Sigmoid colon (tissue), 7 donors: ENCODE results near the gene ABAT. TPM values are rescaled to one million over a fixed set of nuclear protein-coding genes. Genes with fewer than 3 reads are reported as not detected.

ENCODE experiments used
- DNase-seq: peaks from one replicate; pipeline ENCODE4 v3.0.0-alpha.2; 2019
- H3K27ac ChIP-seq, 4 donors: fragments of 200-600 bp; sonication (generic); one replicate each; pipeline ENCODE4 v1.5.1; 2016 to 2019; ENCODE audit warnings: mild to moderate bottlenecking in 1 of 4
- H3K27me3 ChIP-seq, 3 donors: fragments of 200-600 bp; sonication (generic); one replicate each; pipeline ENCODE4 v1.5.1; 2019; ENCODE audit warnings: mild to moderate bottlenecking in 1 of 3
- H3K36me3 ChIP-seq, 4 donors: fragments of 200-600 bp; sonication (generic); one replicate each; pipeline ENCODE4 v1.5.1; 2016 to 2019
- H3K4me1 ChIP-seq, 4 donors: fragments of 200-600 bp; sonication (generic); one replicate each; pipeline ENCODE4 v1.5.1; 2017 to 2019
- H3K4me3 ChIP-seq, 4 donors: fragments of 200-600 bp; sonication (generic); one replicate each; pipeline ENCODE4 v1.5.1; 2017 to 2019; ENCODE audit warnings: mild to moderate bottlenecking in 2 of 4, moderate library complexity in 1 of 4
- H3K9me3 ChIP-seq, 4 donors: fragments of 200-600 bp in 3 of 4; sonication (generic) in 3 of 4; one replicate each; pipeline versions ENCODE4 v1.5.1 to v1.6.1; 2013 to 2019
- CTCF ChIP-seq, 4 experiments: fragments of 450-650 bp in 3 of 4; fragments of 200-600 bp in 1 of 4; IDR thresholded peaks; one replicate each; pipeline ENCODE4 v1.5.1; 2016 to 2019; ENCODE audit warnings: antibody characterized with exemption in 4 of 4, mild to moderate bottlenecking in 3 of 4, moderate library complexity in 2 of 4
- EP300 ChIP-seq, 4 donors: sonication (generic); formaldehyde crosslinking; IDR thresholded peaks; one replicate each; pipeline ENCODE4 v1.6.1; 2017; ENCODE audit warnings: antibody characterized with exemption in 4 of 4
- POLR2A ChIP-seq, 2 donors: fragments of 450-650 bp; IDR thresholded peaks; one replicate each; pipeline ENCODE4 v1.6.1; 2016; ENCODE audit warnings: antibody characterized with exemption in 2 of 2, mild to moderate bottlenecking in 2 of 2, moderate library complexity in 2 of 2
- POLR2AphosphoS5 ChIP-seq, 4 donors: sonication (generic); formaldehyde crosslinking; IDR thresholded peaks; one replicate each; pipeline ENCODE4 v1.6.1; 2017; ENCODE audit warnings: antibody characterized with exemption in 4 of 4
- WGBS, 2 donors: extraction: QIAGEN DNeasy Blood & Tissue Kit; methylation state at CpG; one replicate each; pipeline ENCODE4 v1.1.7; 2013; 5-methylcytosine and 5-hydroxymethylcytosine counted together
- intact Hi-C: fragments of 100-400 bp; cut with DNase I; formaldehyde crosslinking; loops from one replicate; pipeline ENCODE4 v1.15.1; 2023
- polyA plus RNA-seq, 3 donors: library from polyadenylated mRNA; stranded (reverse); fragments of 200-250 nt; gene quantifications; one replicate each; pipeline ENCODE4 v1.2.3, GENCODE V29; 2013
- small RNA-seq, 3 donors: library from RNA; depleted of rRNA; stranded (forward); fragments of <200 nt; gene quantifications; one replicate each; pipeline ENCODE3, GENCODE V24; 2016
- total RNA-seq, 4 donors: library from RNA; depleted of rRNA; stranded (reverse); fragments of >200 nt; gene quantifications; one replicate each; pipeline ENCODE4 v1.1.0, GENCODE V29; 2016
- donor health status: healthy with polysubstance abuse.
- donor health status: Bipolar disorder and iron deficiency.
- donor health status: healthy.

ABAT gene
- total and polyA plus RNA-seq, 7 donors = 4.1 to 12.0 (median 8.2) TPM

- Histone ChIP-seq H3K36me3 (peaks cover 10 to 34% (median 16%) of the 10 kb centered on the region in 4 donors), H3K27ac (no peak overlapping the region), H3K9me3 (no peaks in the 10 kb centered on the region), H3K4me3 (no peak overlapping the region), H3K27me3 (no peaks in the 10 kb centered on the region), H3K4me1 (no peaks in the 10 kb centered on the region)
- no peak for DNase-seq
- TF ChIP-seq POLR2A (IDR thresholded peaks at IDR 0.05) (no peak), CTCF (IDR thresholded peaks at IDR 0.05) (no peak), POLR2AphosphoS5 (IDR thresholded peaks at IDR 0.05) (no peak), EP300 (IDR thresholded peaks at IDR 0.05) (no peak)
- 68 to 93% methylated on average over 16 of the region's 16 CpGs for WGBS, 2 donors
- intact Hi-C loops = no loop called here
Observed at GRCh38 chr16:8832717-8833105, 158.3 kb downstream of the ABAT start.

Small RNA genes within 50 kb of the gene (small RNA-seq; reads per million reads assigned to genes)
- gene AC007224.1 (0 reads per million in 3 donors), gene RN7SL743P (0 reads per million in 3 donors), gene RNU7-63P (0 reads per million in 3 donors)

Other genes starting within 250 kb of the ABAT start
- gene TMEM114, start 84.1 kb upstream of the ABAT start, total RNA-seq = not detected
- not detected for gene TMEM114, start 84.1 kb upstream of the ABAT start, polyA plus RNA-seq
- 10 to 100 TPM; 25.3 to 55.1 (median 35.1) TPM for gene METTL22, start 52.9 kb upstream of the ABAT start, total RNA-seq
- 10 to 100 TPM in 2 of 3 donors, 1 to 10 TPM in 1; 8.6 to 17.2 (median 11.4) TPM for gene METTL22, start 52.9 kb upstream of the ABAT start, polyA plus RNA-seq
- gene TMEM186, start 123.0 kb downstream of the ABAT start, total RNA-seq = 10 to 100 TPM in 2 of 4 donors, 1 to 10 TPM in 2; 1.9 to 13.3 (median 8.7) TPM
- 10 to 100 TPM in 1 of 3 donors, 1 to 10 TPM in 2; 9.0 to 13.9 (median 9.9) TPM for gene TMEM186, start 123.0 kb downstream of the ABAT start, polyA plus RNA-seq
- 10 to 100 TPM; 13.6 to 22.1 (median 18.4) TPM for gene PMM2, start 123.2 kb downstream of the ABAT start, total RNA-seq
- 10 to 100 TPM; 29.8 to 52.4 (median 33.6) TPM for gene PMM2, start 123.2 kb downstream of the ABAT start, polyA plus RNA-seq
- gene CARHSP1, start 194.4 kb downstream of the ABAT start, total RNA-seq = 10 to 100 TPM; 32.1 to 79.5 (median 52.8) TPM
- 100 to 1,000 TPM; 121 to 154 (median 134) TPM for gene CARHSP1, start 194.4 kb downstream of the ABAT start, polyA plus RNA-seq
- not detected for gene LITAFD, start 207.7 kb downstream of the ABAT start, total RNA-seq
- not detected for gene LITAFD, start 207.7 kb downstream of the ABAT start, polyA plus RNA-seq